Neural cell (in vitro differentiated cells): ENCODE data around the gene AK8.

Experiments
- EZH2 ChIP-seq: fragments of 200-600, 300-800 bp; shearing (Covaris generic), sonication (generic); IDR thresholded peaks from 2 replicates; pipeline ENCODE4 v1.6.1; 2014; ENCODE audit warnings: antibody characterized with exemption, low read length, borderline replicate concordance, mild to moderate bottlenecking; ENCODE audit not compliant: insufficient read depth, poor library complexity, severe bottlenecking
- RAD21 ChIP-seq: fragments of 450-650 bp; conservative IDR thresholded peaks from 2 replicates; pipeline ENCODE4 v1.6.1; 2014; ENCODE audit warnings: antibody characterized with exemption, mild to moderate bottlenecking, moderate library complexity

DNA sequence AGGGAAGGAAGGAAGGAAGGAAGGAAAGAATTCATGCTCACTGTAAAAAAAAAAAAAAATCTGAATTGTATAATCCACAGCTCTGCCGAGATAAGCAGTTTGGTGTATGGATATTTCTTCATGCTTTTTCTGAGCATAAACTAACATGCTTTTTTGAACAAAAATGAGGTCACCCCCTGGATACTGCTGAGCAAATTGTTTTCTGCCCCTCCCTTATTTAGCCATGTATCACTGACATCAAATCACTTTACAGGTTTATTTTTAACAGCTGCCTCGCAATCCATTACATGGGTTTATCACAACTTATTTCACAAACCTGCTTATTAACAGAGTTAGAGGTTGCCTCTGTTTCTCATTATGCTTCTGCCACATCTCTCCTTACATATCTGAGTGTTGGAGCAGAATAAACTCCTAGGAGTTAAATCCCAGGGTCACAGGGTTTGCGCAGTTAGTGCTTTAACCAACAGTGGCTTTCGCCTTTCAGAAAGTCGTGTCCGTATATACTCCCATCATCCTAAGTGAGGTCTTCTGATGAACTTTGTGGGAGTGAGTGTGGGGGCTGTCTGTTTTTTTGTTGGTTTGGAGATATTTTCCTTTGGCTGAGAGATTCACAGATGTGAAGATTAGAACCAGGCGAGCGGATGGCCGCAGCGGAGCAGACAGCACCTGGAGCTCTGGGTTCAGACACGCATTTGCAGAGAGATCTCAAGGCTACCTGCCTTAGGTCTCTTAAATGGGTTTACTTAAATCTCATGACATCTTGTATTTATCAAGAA is 57.7 kb downstream of the AK8 start:
- TF ChIP-seq RAD21 (no peak), EZH2 (no peak)
